HG03066 (cell line): Measurements from ENCODE around the gene CAV3.

Experiments
- ATAC-seq: cut with Tn5 transposase; IDR thresholded peaks from one replicate; pipeline ENCODE4 v1.9.1; 2021; ENCODE audit warnings: low read depth; ENCODE audit not compliant: unreplicated experiment

CAV3 gene

GRCh38 chr3:8734137-8734878 lies 706 bp downstream of the CAV3 start:
- no peak for ATAC-seq

DNA sequence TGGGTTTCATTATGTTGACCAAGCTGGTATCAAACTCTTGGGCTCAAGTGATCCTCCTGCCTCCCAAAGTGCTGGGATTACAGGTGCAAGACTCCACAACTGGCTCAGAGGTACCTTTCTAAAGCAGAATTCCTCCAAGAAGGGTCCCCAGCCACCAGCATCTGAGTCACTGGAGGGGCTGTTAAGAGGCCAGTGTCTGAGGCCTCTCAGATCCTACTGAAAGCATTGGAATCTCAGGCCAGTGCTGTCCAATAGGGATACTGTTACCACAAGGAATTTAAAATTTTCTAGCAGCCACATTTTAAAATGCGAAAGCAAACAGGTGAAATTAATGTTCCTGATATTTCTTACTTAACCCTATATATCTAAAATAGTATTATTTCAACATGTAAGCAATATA lies 1.3 kb downstream of the CAV3 start:
- no peak for ATAC-seq

DNA sequence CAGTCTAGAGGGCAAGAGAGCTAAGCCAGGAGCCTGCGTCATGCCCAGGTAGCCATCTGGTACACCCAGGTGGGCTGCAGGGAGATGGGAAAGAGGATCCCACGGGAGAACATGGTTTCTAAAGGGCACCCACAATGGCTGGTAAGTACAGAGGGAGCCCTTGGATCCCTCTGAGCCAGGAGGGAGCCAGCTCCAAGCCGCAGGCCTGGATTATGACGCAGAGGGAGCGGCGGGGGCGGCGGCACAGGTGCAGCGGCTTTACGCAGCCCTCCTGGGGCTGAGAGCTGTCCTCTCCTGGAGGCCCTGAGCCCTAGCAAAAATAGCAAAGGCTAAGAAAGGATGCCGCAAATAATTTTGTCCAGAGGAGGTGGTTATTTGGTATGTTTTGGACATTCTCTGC lies 2.8 kb downstream of the CAV3 start:
- ATAC-seq = no peak

GRCh38 chr3:8737301-8737700 lies 3.7 kb downstream of the CAV3 start:
- no peak for ATAC-seq

- no peak for ATAC-seq
Observed at GRCh38 chr3:8737823-8738222, 4.2 kb downstream of the CAV3 start.

GRCh38 chr3:8738639-8739038 lies 5.0 kb downstream of the CAV3 start:
- ATAC-seq = no peak

DNA sequence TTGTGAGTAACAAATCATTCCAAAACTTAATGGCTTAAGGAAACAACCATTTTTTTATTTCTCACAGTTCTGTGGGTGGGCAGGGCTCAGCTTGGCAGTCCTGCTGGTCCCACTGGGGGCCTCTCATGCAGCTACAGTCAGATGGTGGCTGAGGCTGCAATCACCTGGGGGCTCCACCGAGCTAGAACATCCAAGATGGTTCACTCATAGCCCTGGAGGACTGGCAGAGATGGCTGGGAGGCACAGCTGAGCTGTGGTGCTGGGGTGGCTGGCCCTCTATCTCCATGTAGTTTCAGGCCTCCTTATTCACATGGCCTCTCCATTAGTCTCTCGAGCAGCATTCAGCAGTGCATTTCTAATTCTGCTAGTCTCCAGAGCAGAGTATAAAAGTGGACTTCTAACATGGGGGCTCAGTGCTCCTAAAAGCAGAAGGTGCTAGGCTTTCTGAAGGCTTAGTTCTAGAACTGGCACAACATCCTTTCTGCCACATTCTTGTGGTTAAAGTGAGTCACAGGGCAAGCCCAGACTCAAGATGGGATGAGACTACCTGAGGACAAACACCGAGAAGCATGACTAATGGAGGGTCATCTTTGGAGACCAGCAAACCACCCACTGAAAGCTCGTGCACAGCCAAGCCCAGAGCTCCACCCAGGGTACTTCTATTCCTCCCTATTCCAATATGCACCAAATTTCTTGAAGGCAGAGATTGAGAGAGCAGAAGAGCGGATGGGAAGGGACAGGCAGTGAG lies 6.3 kb downstream of the CAV3 start:
- no peak for ATAC-seq

GRCh38 chr3:8741581-8742261 lies 8.1 kb downstream of the CAV3 start:
- ATAC-seq = no peak

GRCh38 chr3:8743021-8743601 lies 9.5 kb downstream of the CAV3 start:
- no peak for ATAC-seq

GRCh38 chr3:8743911-8744310 lies 10.3 kb downstream of the CAV3 start:
- no peak for ATAC-seq

GRCh38 chr3:8745619-8746370 lies 12.2 kb downstream of the CAV3 start:
- ATAC-seq = no peak

DNA sequence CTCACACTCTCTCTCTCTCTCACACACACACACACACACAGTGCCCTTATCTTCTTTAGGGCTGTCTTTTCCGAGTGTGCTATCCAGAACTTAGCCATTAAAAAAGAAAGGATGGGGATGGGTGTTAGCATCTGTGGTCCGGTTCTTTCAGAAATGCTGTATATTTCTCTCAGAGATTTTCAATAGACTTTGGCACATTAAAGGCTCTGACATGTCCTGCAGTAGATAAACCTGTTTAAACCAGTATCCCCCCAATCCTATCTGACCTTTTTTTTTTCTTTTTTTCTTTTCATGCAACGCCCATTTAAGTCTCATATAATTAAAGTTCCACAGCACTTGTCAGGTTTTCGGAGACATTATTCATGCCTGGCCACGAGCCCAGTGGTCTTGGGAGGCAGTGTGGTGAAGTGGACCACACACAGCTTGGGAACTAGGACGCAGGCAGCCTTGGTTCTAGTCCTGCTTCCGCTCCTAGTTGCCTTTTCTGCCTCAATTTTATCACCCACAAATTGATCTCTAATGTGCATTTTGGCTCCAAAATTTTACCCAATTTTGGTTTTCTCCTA lies 13.3 kb downstream of the CAV3 start:
- no peak for ATAC-seq

DNA sequence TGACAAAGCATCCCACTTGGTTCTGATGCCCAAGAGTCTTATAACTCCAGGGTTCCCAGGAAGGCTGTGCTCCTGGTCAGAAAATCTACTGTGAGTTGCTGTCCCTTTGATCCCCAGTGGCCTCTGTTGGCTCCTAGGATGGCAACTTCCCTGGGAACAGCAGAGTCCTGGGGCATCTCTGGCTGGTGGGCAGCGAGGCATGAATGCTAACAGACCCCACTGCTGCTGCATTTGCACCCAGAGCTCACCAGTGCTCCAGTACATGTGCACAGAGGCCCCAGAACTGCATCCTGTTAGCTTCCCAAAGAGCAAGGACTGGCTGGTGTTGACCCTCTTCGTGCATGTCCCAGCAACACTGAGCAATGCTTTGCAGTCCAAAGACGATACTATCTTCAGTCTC lies 15.7 kb downstream of the CAV3 start:
- ATAC-seq = no peak

- ATAC-seq = no peak
Observed at GRCh38 chr3:8752832-8753231, 19.2 kb downstream of the CAV3 start.

GRCh38 chr3:8755097-8755496 lies 21.5 kb downstream of the CAV3 start:
- ATAC-seq = no peak

GRCh38 chr3:8755564-8756237 lies 22.1 kb downstream of the CAV3 start:
- no peak for ATAC-seq

DNA sequence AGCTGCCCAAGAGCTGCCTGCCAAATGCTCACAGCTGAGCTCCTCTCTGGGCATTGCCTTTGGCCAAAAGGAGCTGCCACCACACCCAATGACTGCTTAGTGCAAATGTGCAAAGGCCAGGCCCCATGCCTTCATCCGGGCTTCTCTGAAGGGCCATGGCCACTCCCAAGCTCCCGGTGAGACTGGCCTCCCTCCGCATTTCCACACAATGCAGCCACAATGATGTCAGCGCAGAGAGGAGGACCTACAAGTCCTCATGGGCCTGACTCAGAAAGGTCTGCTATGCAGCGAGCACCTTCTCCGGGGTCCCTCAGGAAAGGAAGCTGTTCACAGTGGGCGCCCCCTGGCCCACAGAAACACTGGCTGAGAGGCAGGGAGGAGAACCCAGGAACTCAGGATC lies 23.1 kb downstream of the CAV3 start:
- ATAC-seq = no peak

- no peak for ATAC-seq
Observed at GRCh38 chr3:8757551-8758518, 24.2 kb downstream of the CAV3 start.
